HuH-7 (cell line): ENCODE results near the gene KIF21B.

Experiments
- DNase-seq: peaks from one replicate; pipeline ENCODE4 v3.0.0; 2011; ENCODE audit warnings: low spot score

Gene KIF21B

DNA sequence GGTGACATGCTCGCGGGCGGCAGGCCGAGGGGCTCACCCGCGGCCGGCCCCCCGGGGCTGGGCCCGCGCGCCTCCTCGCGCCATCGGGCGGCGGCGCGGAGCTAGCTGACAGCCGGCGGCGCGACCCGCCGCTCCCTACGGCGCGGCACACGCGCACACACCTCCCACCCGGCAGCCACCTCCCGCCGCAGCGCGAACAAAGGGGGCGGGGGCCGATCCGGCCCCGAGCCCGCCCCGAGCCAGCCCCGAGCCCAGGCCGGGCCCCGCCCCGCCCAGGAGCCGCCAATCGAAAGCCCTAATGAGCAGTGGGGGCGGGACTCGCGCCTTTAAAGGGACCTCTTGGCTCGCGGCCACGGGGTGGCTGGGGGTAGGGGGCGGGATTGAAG, at the start of gene KIF21B:
TSS of gene KIF21B (minus strand) at position 198 of the 386 bp plus-strand sequence. CDS start 331 bp downstream, outside the sequence.
- DNase-seq = peak; percentile 88

- no peak for DNase-seq
These were observed 49.4 kb upstream of the KIF21B start for GRCh38 chr1:201072922-201073321.

- DNase-seq = no peak
These were observed 48.6 kb upstream of the KIF21B start for GRCh38 chr1:201072149-201072548.

GRCh38 chr1:201069636-201070035, 46.1 kb upstream of the KIF21B start:
- no peak for DNase-seq

DNA sequence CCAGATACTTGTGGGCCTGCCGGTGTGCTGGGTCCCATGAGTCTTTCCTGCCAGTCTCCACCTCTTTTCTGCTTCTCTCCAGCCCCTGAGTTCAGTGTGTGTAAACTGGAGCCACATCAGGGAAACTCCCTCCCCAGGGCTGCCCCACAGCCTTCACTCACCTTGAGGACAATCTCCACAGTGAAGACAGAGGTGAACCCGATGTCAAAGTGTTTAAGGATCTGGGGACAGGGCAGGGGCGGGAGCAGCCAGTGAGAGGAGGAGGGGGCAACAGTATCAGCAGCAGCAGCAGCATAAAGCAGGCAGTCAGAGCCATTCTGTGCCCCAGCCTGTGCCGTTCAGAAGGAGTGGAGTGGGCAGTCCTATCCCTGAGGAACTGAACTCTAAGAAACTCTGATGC, 45.5 kb upstream of the KIF21B start:
- DNase-seq = no peak

DNA sequence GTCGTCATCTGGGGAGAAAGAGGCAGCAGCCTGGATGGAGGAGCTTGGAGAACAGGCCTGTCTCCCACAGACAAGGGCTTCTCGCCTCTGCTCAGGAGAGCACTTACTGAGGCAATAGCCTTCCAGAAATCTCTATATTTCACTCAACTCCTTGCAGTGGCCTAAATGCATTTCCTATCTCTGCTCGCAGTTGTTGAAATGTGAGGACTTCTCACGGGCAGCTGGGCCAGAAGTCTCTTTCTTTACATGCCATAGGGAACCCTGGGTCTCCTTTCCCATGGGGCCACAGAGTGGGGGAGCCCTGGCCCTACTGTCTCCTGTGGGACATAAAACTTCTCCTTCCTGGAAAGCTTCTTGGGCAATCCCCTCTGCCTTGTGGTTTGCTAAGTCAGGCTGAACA, 43.5 kb upstream of the KIF21B start:
- DNase-seq = no peak

GRCh38 chr1:201065686-201066085, 42.2 kb upstream of the KIF21B start:
- no peak for DNase-seq

DNA sequence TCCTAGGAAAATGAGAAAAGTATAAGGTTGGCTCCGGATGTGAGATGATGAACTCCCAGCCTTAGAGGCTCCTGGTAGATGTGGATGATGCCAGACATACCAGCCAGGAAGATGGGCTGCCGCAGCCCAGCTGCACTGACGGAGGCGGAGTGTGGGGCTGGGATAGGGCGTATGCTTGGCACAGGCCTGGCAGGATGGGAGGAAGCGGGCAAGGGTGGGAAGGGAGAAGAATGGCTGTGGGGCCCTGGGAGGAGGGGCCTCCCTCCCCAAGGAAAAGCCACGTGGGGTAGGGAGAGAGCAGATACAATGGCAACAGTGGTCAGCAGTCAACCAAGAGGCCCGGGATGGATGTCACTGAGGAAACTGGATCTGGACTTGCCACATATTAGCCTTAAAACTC, 41.3 kb upstream of the KIF21B start:
- DNase-seq = no peak

DNA sequence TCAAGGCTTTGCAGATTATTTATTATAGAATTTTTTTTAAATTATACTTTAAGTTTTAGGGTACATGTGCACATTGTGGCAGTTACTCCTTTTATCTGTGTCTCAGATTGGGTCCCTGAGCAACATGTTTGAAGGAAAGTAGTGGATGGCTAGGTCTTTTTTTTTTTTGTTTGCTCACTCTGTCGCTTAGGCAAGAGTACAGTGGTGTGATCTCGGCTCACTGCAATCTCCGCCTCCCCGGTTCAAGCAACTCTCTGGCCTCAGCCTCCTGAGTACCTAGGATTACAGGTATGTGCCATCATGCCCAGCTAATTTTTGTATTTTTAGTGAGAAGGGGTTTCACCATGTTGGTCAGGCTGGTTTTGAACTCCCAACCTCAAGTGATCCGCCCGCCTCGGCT, 39.6 kb upstream of the KIF21B start:
- DNase-seq = no peak

GRCh38 chr1:201062511-201063091, 39.1 kb upstream of the KIF21B start:
- no peak for DNase-seq

GRCh38 chr1:201061886-201062285, 38.4 kb upstream of the KIF21B start:
- no peak for DNase-seq

GRCh38 chr1:201061049-201061448, 37.5 kb upstream of the KIF21B start:
- DNase-seq = no peak

DNA sequence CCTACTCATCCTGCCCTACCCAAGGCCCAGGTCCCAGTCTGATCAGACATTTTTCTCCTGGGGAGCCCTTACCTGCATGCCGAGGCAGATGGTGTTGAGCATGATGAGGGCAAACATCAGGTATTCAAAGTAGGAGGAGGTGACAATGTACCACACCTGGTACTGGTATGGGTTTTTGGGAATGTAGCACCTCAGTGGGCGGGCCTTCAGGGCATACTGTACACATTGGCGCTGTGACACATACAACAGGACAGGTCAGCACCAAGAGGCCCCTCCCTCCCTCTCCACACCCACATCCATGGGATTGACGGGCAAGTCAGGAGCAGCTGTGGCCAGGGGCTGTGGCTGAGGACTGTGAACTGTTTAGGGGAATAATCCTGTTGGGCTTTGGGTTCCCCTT, 37.1 kb upstream of the KIF21B start:
- DNase-seq = no peak

GRCh38 chr1:201059871-201060555, 36.5 kb upstream of the KIF21B start:
- DNase-seq = peak; percentile 23

DNA sequence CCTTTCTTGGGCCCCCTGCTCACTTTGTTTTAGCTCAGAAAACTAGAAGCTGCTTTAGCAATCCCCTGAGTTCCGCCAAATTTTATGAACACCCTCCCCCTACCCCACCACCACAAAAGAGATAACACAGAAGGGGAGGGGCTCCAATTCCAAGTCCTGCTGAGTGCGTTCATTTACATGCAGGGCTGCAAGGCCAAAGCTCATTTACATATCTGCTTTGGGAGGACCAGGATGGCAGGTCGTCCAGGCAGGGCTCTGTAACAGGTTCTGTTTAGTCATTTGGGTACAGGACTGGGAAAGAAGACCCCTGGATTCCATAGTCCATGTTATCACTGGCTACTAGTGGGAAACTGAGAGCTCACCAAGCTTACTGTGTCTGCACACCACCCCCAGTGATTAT, 35.9 kb upstream of the KIF21B start:
- no peak for DNase-seq

- no peak for DNase-seq
These were observed 30.6 kb upstream of the KIF21B start for GRCh38 chr1:201054091-201054543.

GRCh38 chr1:201053155-201053860, 29.8 kb upstream of the KIF21B start:
- DNase-seq = peak; percentile 23

GRCh38 chr1:201051399-201051798, 27.9 kb upstream of the KIF21B start:
- no peak for DNase-seq

- no peak for DNase-seq
These were observed 27.2 kb upstream of the KIF21B start for GRCh38 chr1:201050515-201051277.

DNA sequence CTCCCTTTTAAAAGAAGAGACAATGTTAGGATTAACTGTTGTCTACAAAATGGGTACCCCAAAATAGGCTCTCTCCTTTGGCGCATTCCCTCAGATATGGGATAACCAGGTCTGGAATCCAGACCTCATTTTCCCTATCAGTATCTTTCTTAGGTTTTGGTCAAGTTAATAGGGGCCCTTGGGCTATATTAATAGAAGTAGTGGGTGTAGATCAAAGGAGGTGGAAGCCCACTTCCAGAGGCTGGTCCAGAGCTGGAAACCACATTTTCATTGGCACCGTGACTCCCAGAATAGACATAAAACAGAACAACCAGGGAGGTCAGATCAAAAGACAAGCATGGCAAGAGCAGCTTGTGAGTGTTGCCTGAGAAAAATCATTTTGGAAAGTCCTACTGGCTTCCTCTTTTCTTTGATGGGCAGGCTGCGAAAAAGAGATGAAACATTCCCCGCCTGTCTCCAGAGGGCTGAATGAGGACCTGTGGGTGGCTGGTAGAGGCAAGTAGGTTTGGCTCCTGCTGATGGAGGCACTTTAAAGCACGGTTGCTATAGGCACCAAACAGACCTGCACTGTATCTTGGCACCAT, 25.8 kb upstream of the KIF21B start:
- no peak for DNase-seq

- no peak for DNase-seq
These were observed 25.0 kb upstream of the KIF21B start for GRCh38 chr1:201048521-201048920.

GRCh38 chr1:201044119-201044518, 20.6 kb upstream of the KIF21B start:
- no peak for DNase-seq
